SK-N-SH treated with all-trans-retinoic acid at 6 μM for 48 hours (cell line): ENCODE data around the gene CCDC197.

Experiments
- ATAC-seq: fragments of 200-7000 bp; cut with Tn5 transposase; 3 replicates; pipeline ENCODE4 v1.9.1; 2020; ENCODE audit warnings: mild to moderate bottlenecking, moderate library complexity
- ARNTL ChIP-seq: fragments of 450-650 bp; formaldehyde crosslinking; IDR thresholded peaks from 2 replicates; pipeline ENCODE4 v1.5.0; 2020; ENCODE audit warnings: low read depth, mild to moderate bottlenecking, moderate library complexity, borderline replicate concordance
- CREB5 ChIP-seq: fragments of 250-450 bp; sonication (Bioruptor Pico); IDR thresholded peaks from 2 replicates; pipeline ENCODE4 v1.5.1; 2020; ENCODE audit warnings: low read depth, mild to moderate bottlenecking, moderate library complexity
- CSDC2 ChIP-seq: fragments of 250-450 bp; sonication (Bioruptor Pico); IDR thresholded peaks from 2 replicates; pipeline ENCODE4 v1.5.0; 2020; ENCODE audit warnings: mild to moderate bottlenecking, moderate library complexity
- CSRNP3 ChIP-seq: fragments of 250-450 bp; sonication (Bioruptor Pico); IDR thresholded peaks from 2 replicates; pipeline ENCODE4 v1.5.1; 2021; ENCODE audit warnings: mild to moderate bottlenecking, moderate library complexity
- GLIS3 ChIP-seq: fragments of 250-450 bp; sonication (Bioruptor Pico); IDR thresholded peaks from 2 replicates; pipeline ENCODE4 v1.5.0; 2020; ENCODE audit warnings: mild to moderate bottlenecking, moderate library complexity
- ISL1 ChIP-seq: fragments of 250-450 bp; sonication (Bioruptor Pico); IDR thresholded peaks from 2 replicates; pipeline ENCODE4 v2.1.2; 2022; ENCODE audit warnings: mild to moderate bottlenecking, moderate library complexity
- OSR1 ChIP-seq: fragments of 250-450 bp; sonication (Bioruptor Pico); IDR thresholded peaks from 2 replicates; pipeline ENCODE4 v1.8.0; 2022; ENCODE audit warnings: moderate library complexity, mild to moderate bottlenecking, inconsistent platforms
- PATZ1 ChIP-seq: fragments of 250-450 bp; sonication (Bioruptor Pico); IDR thresholded peaks from 2 replicates; pipeline ENCODE4 v1.8.0; 2020; ENCODE audit warnings: mild to moderate bottlenecking, moderate library complexity, borderline replicate concordance
- RARB ChIP-seq: fragments of 250-450 bp; sonication (Bioruptor Pico); IDR thresholded peaks from 2 replicates; pipeline ENCODE4 v1.8.0; 2021; ENCODE audit warnings: mild to moderate bottlenecking, moderate library complexity
- SNAI2 ChIP-seq: fragments of 250-450 bp; sonication (Bioruptor Pico); IDR thresholded peaks from 2 replicates; pipeline ENCODE4 v1.5.0; 2020; ENCODE audit warnings: mild to moderate bottlenecking, moderate library complexity
- TOX ChIP-seq: fragments of 250-450 bp; sonication (Bioruptor Pico); IDR thresholded peaks from 2 replicates; pipeline ENCODE4 v1.8.0; 2021; ENCODE audit warnings: mild to moderate bottlenecking, moderate library complexity, borderline replicate concordance
- ZC3H10 ChIP-seq: fragments of 250-450 bp; sonication (Bioruptor Pico); IDR thresholded peaks from 2 replicates; pipeline ENCODE4 v1.5.1; 2021; ENCODE audit warnings: mild to moderate bottlenecking, moderate library complexity
- ZFP3 ChIP-seq: fragments of 250-450 bp; sonication (Bioruptor Pico); IDR thresholded peaks from 2 replicates; pipeline ENCODE4 v1.5.0; 2020; ENCODE audit warnings: mild to moderate bottlenecking, moderate library complexity
- ZFP30 ChIP-seq: fragments of 450-650 bp; formaldehyde crosslinking; IDR thresholded peaks from 2 replicates; pipeline ENCODE4 v1.5.0; 2022; ENCODE audit warnings: mild to moderate bottlenecking, moderate library complexity
- ZNF565 ChIP-seq: fragments of 450-650 bp; formaldehyde crosslinking; conservative IDR thresholded peaks from 2 replicates; pipeline ENCODE4 v1.5.0; 2020; ENCODE audit warnings: low read depth, mild to moderate bottlenecking, moderate library complexity
- ZNF70 ChIP-seq: fragments of 450-650 bp; formaldehyde crosslinking; IDR thresholded peaks from 2 replicates; pipeline ENCODE4 v1.5.0; 2020; ENCODE audit warnings: mild to moderate bottlenecking, moderate library complexity
- ZNF8 ChIP-seq: fragments of 450-650 bp; formaldehyde crosslinking; IDR thresholded peaks from 2 replicates; pipeline ENCODE4 v1.5.0; 2020; ENCODE audit warnings: mild to moderate bottlenecking, moderate library complexity
- TF ChIP-seq, protein P1 (sequence below): fragments of 250-450 bp; sonication (Bioruptor Pico); IDR thresholded peaks from 2 replicates; pipeline ENCODE4 v1.8.0; 2021; ENCODE audit warnings: low read depth, mild to moderate bottlenecking, moderate library complexity, borderline replicate concordance

Gene CCDC197

GRCh38 chr14:94019329-94019728 lies 22.2 kb downstream of the CCDC197 start:
- no peak for ATAC-seq
- TF ChIP-seq OSR1 (CRISPR knock-in tag), result no peak
- TF ChIP-seq ARNTL (CRISPR knock-in tag), result no peak
- no peak for TF ChIP-seq ISL1 (CRISPR knock-in tag)
- TF ChIP-seq PATZ1 (CRISPR knock-in tag), result no peak
- no peak for TF ChIP-seq ZC3H10 (CRISPR knock-in tag)
- TF ChIP-seq SNAI2 (CRISPR knock-in tag), result no peak
- no peak for TF ChIP-seq ZNF8 (CRISPR knock-in tag)
- TF ChIP-seq CSRNP3 (CRISPR knock-in tag), result no peak
- no peak for TF ChIP-seq ZFP3 (CRISPR knock-in tag)
- TF ChIP-seq, protein P1, sequence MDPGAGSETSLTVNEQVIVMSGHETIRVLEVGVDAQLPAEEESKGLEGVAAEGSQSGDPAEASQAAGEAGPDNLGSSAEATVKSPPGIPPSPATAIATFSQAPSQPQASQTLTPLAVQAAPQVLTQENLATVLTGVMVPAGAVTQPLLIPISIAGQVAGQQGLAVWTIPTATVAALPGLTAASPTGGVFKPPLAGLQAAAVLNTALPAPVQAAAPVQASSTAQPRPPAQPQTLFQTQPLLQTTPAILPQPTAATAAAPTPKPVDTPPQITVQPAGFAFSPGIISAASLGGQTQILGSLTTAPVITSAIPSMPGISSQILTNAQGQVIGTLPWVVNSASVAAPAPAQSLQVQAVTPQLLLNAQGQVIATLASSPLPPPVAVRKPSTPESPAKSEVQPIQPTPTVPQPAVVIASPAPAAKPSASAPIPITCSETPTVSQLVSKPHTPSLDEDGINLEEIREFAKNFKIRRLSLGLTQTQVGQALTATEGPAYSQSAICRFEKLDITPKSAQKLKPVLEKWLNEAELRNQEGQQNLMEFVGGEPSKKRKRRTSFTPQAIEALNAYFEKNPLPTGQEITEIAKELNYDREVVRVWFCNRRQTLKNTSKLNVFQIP (CRISPR knock-in tag), result no peak
- TF ChIP-seq ZNF70, result no peak
- TF ChIP-seq RARB (CRISPR knock-in tag), result no peak
- TF ChIP-seq ZFP30 (CRISPR knock-in tag), result no peak

GRCh38 chr14:94020267-94020666 lies 23.2 kb downstream of the CCDC197 start:
- ATAC-seq, result no peak
- TF ChIP-seq ZNF565 (no peak), ZC3H10 (CRISPR knock-in tag) (no peak), ZNF70 (no peak), CSDC2 (CRISPR knock-in tag) (no peak), PATZ1 (CRISPR knock-in tag) (no peak), GLIS3 (no peak), ARNTL (CRISPR knock-in tag) (no peak)
- TF ChIP-seq, protein P1 (CRISPR knock-in tag), result no peak

DNA sequence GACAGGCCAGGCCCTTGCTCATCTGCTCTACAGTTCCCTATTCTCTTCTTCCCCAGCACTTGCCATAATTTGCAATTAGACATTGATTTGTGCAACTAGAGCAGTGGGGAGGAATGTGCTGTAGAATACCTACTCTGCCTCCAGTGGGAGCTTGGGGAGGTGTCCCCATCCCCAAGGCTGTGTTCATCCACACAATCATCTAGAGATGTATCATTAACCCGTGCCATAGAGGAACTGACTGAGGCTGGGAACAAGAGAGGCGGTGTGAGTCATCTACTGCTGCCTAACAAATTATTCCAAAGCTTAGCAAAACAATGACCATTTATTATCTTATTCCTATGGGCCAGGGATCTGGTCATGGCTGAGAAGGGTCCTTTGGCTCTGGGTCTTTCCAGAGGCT lies 23.9 kb downstream of the CCDC197 start:
- ATAC-seq, result no peak
- TF ChIP-seq ISL1 (CRISPR knock-in tag) (no peak), SNAI2 (CRISPR knock-in tag) (no peak), TOX (CRISPR knock-in tag) (no peak), CREB5 (no peak)
- TF ChIP-seq, protein P1 (CRISPR knock-in tag), result no peak
- TF ChIP-seq, all 23 proteins: peak for 0
